Epithelial cell of proximal tubule (primary cell): ENCODE data around the gene CHD2. TPM values are rescaled to one million over a fixed set of nuclear protein-coding genes. Genes with fewer than 3 reads are reported as not detected.

Experiments used
- DNase-seq: peaks from one replicate; pipeline ENCODE4 v3.0.0-alpha.2; 2011; ENCODE audit warnings: low read depth
- H3K4me3 ChIP-seq: 2 replicates; pipeline ENCODE4 v1.5.1; 2011; ENCODE audit warnings: low read depth, mild to moderate bottlenecking, low read length
- CTCF ChIP-seq: conservative IDR thresholded peaks from 2 replicates; pipeline ENCODE4 v1.5.1; 2012; ENCODE audit warnings: low read depth, mild to moderate bottlenecking, low read length
- total RNA-seq: library from RNA; depleted of rRNA; stranded (reverse); fragments of >200 nt; gene quantifications from 2 replicates; pipeline ENCODE4 v1.2.3, GENCODE V29; 2015

Gene CHD2
- total RNA-seq, 1 donor from 2014 or later = 26.5 TPM

GRCh38 chr15:92936693-92937092 is 36.6 kb downstream of the CHD2 start:
- no peak for TF ChIP-seq CTCF
- no peak overlapping the region for H3K4me3 ChIP-seq
- DNase-seq = no peak

- DNase-seq = no peak
- no peak for TF ChIP-seq CTCF
Measured at GRCh38 chr15:92937901-92938300, 37.8 kb downstream of the CHD2 start.

GRCh38 chr15:92938387-92938786 is 38.3 kb downstream of the CHD2 start:
- DNase-seq = no peak
- H3K4me3 ChIP-seq = no peak overlapping the region
- TF ChIP-seq CTCF = peak; percentile 28

More at GRCh38 chr15:92937901-92938300, 37.8 kb downstream of the CHD2 start:
- no peak overlapping the region for H3K4me3 ChIP-seq

- no peak overlapping the region for H3K4me3 ChIP-seq
- no peak for DNase-seq
- TF ChIP-seq CTCF = no peak
Measured at GRCh38 chr15:92941668-92942067, 41.5 kb downstream of the CHD2 start.

- no peak overlapping the region for H3K4me3 ChIP-seq
- DNase-seq = no peak
- TF ChIP-seq CTCF = peak; percentile 17
Measured at GRCh38 chr15:92942706-92943105, 42.6 kb downstream of the CHD2 start.

- no peak overlapping the region for H3K4me3 ChIP-seq
- no peak for TF ChIP-seq CTCF
- no peak for DNase-seq
Measured at GRCh38 chr15:92943581-92943980, 43.5 kb downstream of the CHD2 start.

- TF ChIP-seq CTCF = no peak
- no peak overlapping the region for H3K4me3 ChIP-seq
- DNase-seq = no peak
Measured at GRCh38 chr15:92944946-92945521, 44.9 kb downstream of the CHD2 start.
